ENCODE results near the gene CACFD1.

CACFD1 gene

GRCh38 chr9:133452562-133452961, 7.2 kb upstream of the CACFD1 start:
- DNase-seq (ENCODE audit: insufficient read length, low spot score): no peak
- TF ChIP-seq POLR2A (IDR thresholded peaks at IDR 0.05; ENCODE audit: low read depth, low read length): no peak
- FAIRE-seq: no peak

- no peak for TF ChIP-seq POLR2A (IDR thresholded peaks at IDR 0.05; ENCODE audit: low read depth, low read length)
- FAIRE-seq (no peak), DNase-seq (ENCODE audit: insufficient read length, low spot score) (no peak)
Measured at GRCh38 chr9:133453651-133454050, 6.1 kb upstream of the CACFD1 start.

- DNase-seq (ENCODE audit: insufficient read length, low spot score) (no peak), FAIRE-seq (no peak)
- TF ChIP-seq POLR2A (IDR thresholded peaks at IDR 0.05; ENCODE audit: low read depth, low read length): no peak
Measured at GRCh38 chr9:133454325-133454724, 5.5 kb upstream of the CACFD1 start.

GRCh38 chr9:133454943-133455673, 4.7 kb upstream of the CACFD1 start:
- DNase-seq (ENCODE audit: insufficient read length, low spot score) (no peak), FAIRE-seq (no peak)
- no peak for TF ChIP-seq POLR2A (IDR thresholded peaks at IDR 0.05; ENCODE audit: low read depth, low read length)

GRCh38 chr9:133455936-133456335, 3.8 kb upstream of the CACFD1 start:
- FAIRE-seq: no peak
- DNase-seq (ENCODE audit: insufficient read length, low spot score): no peak
- TF ChIP-seq POLR2A (IDR thresholded peaks at IDR 0.05; ENCODE audit: low read depth, low read length): no peak

- no peak for FAIRE-seq
- no peak for TF ChIP-seq POLR2A (IDR thresholded peaks at IDR 0.05; ENCODE audit: low read depth, low read length)
- no peak for DNase-seq (ENCODE audit: insufficient read length, low spot score)
Measured at GRCh38 chr9:133456409-133456808, 3.4 kb upstream of the CACFD1 start.

GRCh38 chr9:133457233-133457632, 2.5 kb upstream of the CACFD1 start:
- TF ChIP-seq POLR2A (IDR thresholded peaks at IDR 0.05; ENCODE audit: low read depth, low read length): no peak

GRCh38 chr9:133457748-133458147, 2.0 kb upstream of the CACFD1 start:
- FAIRE-seq (no peak), DNase-seq (ENCODE audit: insufficient read length, low spot score) (no peak)
- TF ChIP-seq POLR2A (IDR thresholded peaks at IDR 0.05; ENCODE audit: low read depth, low read length): no peak

More at GRCh38 chr9:133457233-133457632, 2.5 kb upstream of the CACFD1 start:
- FAIRE-seq (no peak), DNase-seq (ENCODE audit: insufficient read length, low spot score) (no peak)

GRCh38 chr9:133458643-133459312, 1.0 kb upstream of the CACFD1 start:
- FAIRE-seq (no peak), DNase-seq (ENCODE audit: insufficient read length, low spot score) (no peak)
- TF ChIP-seq POLR2A (IDR thresholded peaks at IDR 0.05; ENCODE audit: low read depth, low read length): no peak

- peak; percentile 70 for DNase-seq (ENCODE audit: insufficient read length, low spot score)
- no peak for FAIRE-seq
- TF ChIP-seq POLR2A (IDR thresholded peaks at IDR 0.05; ENCODE audit: low read depth, low read length): no peak
Measured at GRCh38 chr9:133460405-133461175, 812 bp downstream of the CACFD1 start.

- TF ChIP-seq POLR2A (IDR thresholded peaks at IDR 0.05; ENCODE audit: low read depth, low read length): no peak
- no peak for DNase-seq (ENCODE audit: insufficient read length, low spot score)
- FAIRE-seq: no peak
Measured at GRCh38 chr9:133461975-133462374, 2.2 kb downstream of the CACFD1 start.

- TF ChIP-seq POLR2A (IDR thresholded peaks at IDR 0.05; ENCODE audit: low read depth, low read length): no peak
- no peak for FAIRE-seq
- no peak for DNase-seq (ENCODE audit: insufficient read length, low spot score)
Measured at GRCh38 chr9:133463234-133463863, 3.6 kb downstream of the CACFD1 start.

GRCh38 chr9:133463864-133464615, 4.3 kb downstream of the CACFD1 start:
- DNase-seq (ENCODE audit: insufficient read length, low spot score) (no peak), FAIRE-seq (no peak)
- no peak for TF ChIP-seq POLR2A (IDR thresholded peaks at IDR 0.05; ENCODE audit: low read depth, low read length)
